H7 (cell line): ENCODE data around the gene SYNE2. TPM values are rescaled to one million over a fixed set of nuclear protein-coding genes. Genes with fewer than 3 reads are reported as not detected.
A peak's percentile ranks its signal among the peaks of the same experiment; 100 is the strongest.

Experiments used
- DNase-seq: peaks from one replicate; pipeline ENCODE4 v3.0.0; 2012
- H3K27me3 ChIP-seq: 2 replicates; pipeline ENCODE4 v1.6.0; 2011; ENCODE audit warnings: mild to moderate bottlenecking, low read length; ENCODE audit not compliant: control insufficient read depth, insufficient read depth
- H3K36me3 ChIP-seq: replicated peaks from 2 replicates; pipeline ENCODE4 v1.5.1; 2011; ENCODE audit warnings: low read length; ENCODE audit not compliant: control insufficient read depth, insufficient read depth
- H3K4me3 ChIP-seq: 2 replicates; pipeline ENCODE4 v1.5.1; 2011; ENCODE audit warnings: low read depth, mild to moderate bottlenecking, control low read depth, low read length, moderate library complexity; ENCODE audit not compliant: insufficient read depth
- total RNA-seq: library from RNA; depleted of rRNA; stranded (reverse); fragments of >200 nt; shearing (Covaris generic); gene quantifications from 2 replicates; pipeline ENCODE4 v1.2.3, GENCODE V29; 2014

SYNE2 gene
- total RNA-seq, 1 experiment from 2014 or later = 35.3 TPM

DNA sequence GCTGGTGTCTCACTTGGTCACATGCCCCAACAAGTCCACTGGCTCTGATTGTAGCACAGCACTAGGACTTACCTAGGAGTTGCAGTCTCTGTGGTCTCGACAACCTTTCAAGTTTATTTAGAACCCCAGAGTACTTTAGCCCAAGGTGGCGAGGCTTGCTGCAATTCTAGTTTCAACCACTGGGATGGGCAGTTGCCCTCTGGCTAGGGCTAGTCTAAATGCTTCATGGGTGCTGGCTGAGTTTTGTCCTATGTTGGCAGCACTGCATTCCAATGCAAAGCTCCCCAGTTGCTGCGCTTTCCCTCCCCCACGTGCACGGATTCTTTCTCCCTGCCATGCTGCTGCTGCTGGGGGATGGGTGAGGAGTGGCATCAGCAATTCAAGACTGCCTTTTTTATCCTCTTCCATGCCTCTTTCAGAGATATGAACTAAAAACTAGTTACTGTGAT lies 207.9 kb downstream of the SYNE2 start:
- Histone ChIP-seq H3K4me3 (no peak overlapping the region), H3K27me3 (no peaks in the 10 kb centered on the region), H3K36me3 (no peaks in the 10 kb centered on the region; the same call in none of the 2 replicates)
- DNase-seq = peak; percentile 67

DNA sequence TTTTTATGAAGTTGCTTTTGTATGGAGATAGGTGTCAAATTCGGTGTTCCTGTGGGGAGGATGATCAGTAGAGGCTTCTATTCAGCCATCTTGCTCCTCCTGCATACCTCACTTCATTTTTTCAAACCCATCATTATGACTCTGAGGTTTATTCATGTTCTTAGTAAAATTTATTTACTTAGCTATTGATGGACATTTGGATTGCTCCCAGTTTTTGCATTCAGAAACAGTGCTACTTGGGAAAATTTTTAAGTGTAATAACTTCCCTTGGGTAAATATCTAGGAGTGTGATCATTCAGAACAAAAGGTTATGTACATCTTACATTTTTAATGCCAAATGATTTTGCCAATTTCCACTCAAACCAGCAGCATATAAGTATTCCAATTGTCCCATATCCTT lies 208.3 kb downstream of the SYNE2 start:
- H3K27me3 ChIP-seq = no peaks in the 10 kb centered on the region
- no peak for DNase-seq
- no peak overlapping the region for H3K4me3 ChIP-seq
- no peaks in the 10 kb centered on the region; the same call in none of the 2 replicates for H3K36me3 ChIP-seq

DNA sequence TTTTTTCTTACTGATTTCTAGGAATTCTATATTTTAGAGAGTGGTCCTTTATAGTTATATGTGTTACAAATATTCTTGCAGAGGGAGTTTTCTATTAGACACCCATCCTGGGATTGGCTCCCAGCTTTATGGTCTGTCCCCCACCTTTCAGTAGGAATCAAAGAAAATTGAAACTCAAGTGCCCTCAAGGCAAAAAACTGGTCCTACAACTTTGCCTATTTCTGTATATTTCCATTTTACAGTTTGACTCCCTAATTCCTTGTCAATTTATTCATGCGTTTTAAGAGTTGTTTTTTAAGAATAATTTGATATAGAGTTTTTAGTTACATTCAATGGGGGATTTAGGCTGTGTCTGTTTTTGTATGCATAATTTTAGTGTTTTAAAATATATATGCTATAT lies 208.9 kb downstream of the SYNE2 start:
- no peak for DNase-seq
- Histone ChIP-seq H3K4me3 (no peak overlapping the region), H3K36me3 (no peaks in the 10 kb centered on the region; the same call in none of the 2 replicates)

DNA sequence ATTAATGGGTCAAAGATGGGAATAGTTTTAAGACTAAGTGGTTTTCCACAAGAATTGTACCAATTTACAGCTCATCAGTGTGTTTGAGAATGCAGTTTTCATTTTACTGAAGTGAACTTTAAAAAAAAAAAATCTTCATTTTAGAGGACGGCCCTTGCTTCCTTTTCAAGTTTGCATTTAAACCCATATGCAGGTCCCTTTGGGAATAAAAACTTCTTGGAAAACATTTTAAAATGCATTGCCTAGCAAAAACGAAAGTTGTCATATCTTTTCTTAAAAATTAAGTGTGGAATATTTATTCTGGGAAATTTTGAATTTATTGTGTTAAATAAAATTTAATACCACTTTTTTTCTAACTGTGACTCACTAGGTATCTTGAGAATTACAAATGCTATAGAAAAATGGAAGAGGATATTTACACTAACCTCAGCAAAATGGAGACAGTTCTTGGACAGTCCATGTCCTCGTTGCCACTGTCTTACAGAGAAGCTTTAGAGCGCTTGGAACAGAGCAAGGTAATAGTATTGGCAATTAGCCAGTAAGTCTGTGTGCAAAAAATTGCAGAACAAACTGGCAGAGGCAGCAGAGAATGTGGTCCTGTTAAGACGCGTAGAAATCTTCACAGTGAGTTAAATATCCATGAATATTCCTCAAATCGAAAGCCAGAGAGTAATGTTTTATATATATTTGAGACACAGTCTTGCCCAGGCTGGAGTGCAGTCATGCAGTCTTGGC lies 209.7 kb downstream of the SYNE2 start:
- Histone ChIP-seq H3K27me3 (no peaks in the 10 kb centered on the region), H3K4me3 (no peak overlapping the region), H3K36me3 (no peaks in the 10 kb centered on the region; the same call in none of the 2 replicates)
- no peak for DNase-seq

More for the DNA sequence above, 208.9 kb downstream of the SYNE2 start:
- H3K27me3 ChIP-seq = no peaks in the 10 kb centered on the region

DNA sequence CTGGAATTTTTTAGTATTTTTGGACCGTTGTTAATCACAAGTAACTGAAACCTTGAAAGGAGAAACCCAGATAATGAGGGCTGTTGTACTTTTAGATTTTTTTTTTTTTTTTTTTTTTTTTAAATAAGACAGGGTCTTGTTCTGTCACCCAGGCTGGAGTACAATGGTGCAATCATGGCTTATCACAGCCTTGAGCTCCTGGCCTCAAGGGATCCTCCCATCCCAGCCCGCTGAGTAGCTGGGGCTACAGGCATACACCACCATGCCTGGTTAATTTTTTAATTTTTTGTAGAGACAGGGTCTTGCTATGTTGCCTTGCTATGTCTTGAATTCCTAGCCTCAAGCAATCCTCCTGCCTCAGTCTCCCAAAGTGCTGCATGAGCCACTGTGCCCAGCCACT lies 211.6 kb downstream of the SYNE2 start:
- Histone ChIP-seq H3K27me3 (no peaks in the 10 kb centered on the region), H3K36me3 (no peaks in the 10 kb centered on the region; the same call in none of the 2 replicates), H3K4me3 (no peak overlapping the region)
- DNase-seq = no peak

DNA sequence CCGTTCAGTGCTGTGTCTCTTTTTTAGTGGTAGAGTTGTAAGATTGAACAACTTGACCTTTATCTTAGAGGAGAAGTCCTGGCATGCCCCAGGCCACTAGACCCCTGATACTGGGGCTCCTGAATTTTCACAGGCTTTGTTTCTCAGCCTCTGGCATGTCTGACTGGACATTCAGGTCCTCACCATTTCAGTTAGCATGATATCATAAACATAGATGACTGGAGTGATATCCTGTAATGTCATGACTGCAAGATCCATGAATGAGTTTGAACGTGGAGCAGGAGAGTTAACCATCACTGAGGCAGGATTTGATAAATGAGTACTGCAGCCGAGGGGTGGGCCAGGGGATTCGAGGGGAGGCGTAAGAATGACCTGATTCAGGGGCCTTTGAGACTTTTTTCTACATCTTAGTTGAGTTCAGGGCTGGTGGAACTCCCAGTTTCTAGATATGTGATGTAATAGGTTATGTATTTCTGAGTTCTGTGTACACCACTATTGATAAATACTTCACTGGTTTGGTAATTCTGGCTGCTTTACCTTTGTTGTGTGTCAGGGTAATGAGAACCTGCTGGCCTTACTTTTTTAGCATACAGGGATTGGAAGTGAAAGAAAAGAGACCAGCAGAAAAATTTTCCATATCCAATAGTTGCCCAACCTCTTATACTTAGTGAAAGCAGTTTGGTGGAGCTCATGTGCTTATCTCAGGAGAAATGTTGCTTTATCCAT lies 217.0 kb downstream of the SYNE2 start:
- Histone ChIP-seq H3K4me3 (no peak overlapping the region), H3K36me3 (peaks cover 3% of the 10 kb centered on the region), H3K27me3 (no peaks in the 10 kb centered on the region)
- no peak for DNase-seq

DNA sequence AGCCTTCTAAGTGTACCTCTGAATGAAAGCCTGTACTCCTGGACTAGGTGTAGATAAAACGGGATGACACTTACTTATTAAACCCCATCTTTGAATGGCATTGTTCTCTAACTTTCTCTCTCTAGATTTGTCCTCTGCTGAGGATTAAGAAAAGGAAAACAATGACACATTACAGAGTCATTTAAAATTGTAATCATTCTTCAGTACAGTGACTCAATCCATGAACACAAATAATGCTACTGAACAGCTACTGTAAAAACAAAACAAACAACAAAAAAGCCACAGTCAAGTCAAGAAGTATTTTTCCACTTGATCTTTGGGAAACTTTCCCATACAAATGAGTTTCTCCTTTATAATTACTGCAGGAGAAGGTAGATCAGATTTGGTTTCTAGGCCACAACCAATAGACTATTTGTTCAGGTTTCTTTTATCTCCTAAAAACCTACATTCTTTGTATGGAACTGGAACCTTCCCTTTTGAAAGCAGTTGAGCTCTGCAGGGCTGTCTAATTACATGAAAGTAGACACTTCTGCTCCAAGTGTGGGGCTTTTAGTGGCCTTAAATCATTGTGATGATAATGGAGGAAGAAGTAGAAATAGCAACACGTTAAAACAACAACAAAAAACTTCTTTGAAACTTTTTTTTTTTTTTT lies 222.3 kb downstream of the SYNE2 start:
- H3K36me3 ChIP-seq = peaks cover 3% of the 10 kb centered on the region
- H3K27me3 ChIP-seq = no peaks in the 10 kb centered on the region
- DNase-seq = no peak
- no peak overlapping the region for H3K4me3 ChIP-seq

DNA sequence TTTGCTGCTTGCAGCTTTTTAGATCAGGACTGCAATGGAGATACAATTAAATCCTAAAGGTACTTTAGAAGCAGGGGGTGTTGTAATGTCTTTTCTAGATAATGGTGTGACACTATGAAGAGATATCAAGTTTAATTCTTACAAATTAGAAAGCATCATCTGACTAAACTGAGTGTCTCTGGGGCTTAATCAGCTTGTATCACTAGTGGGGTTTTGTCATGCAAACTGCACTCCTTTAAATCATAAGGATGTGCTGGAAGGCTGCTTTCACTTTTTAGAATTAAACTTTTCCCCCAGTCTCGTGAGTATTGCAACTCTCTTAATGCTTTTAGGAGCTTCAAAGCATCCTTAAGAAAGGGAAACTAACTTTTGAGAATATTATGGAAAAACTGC lies 222.8 kb downstream of the SYNE2 start:
- peak; percentile 6 for DNase-seq
- peaks cover 3% of the 10 kb centered on the region for H3K36me3 ChIP-seq
- H3K27me3 ChIP-seq = no peaks in the 10 kb centered on the region
- no peak overlapping the region for H3K4me3 ChIP-seq

DNA sequence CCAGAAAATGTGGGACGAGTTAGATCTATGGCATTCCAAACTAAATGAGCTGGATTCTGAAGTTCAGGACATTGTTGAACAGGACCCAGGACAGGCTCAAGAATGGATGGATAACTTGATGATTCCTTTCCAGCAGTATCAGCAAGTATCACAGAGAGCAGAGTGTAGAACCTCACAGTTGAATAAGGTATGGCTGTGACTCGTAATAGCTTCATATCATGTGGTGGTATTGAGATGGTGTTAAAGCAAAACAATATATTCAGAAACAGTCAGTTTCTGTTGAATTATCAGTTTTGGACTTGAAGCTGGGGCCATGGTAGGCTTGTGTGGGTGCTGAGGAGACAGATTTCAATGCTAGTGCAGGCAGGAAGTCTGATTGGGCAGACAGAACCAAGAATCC lies 227.6 kb downstream of the SYNE2 start:
- Histone ChIP-seq H3K27me3 (no peaks in the 10 kb centered on the region), H3K36me3 (peaks cover 6% of the 10 kb centered on the region), H3K4me3 (no peak overlapping the region)
- no peak for DNase-seq

DNA sequence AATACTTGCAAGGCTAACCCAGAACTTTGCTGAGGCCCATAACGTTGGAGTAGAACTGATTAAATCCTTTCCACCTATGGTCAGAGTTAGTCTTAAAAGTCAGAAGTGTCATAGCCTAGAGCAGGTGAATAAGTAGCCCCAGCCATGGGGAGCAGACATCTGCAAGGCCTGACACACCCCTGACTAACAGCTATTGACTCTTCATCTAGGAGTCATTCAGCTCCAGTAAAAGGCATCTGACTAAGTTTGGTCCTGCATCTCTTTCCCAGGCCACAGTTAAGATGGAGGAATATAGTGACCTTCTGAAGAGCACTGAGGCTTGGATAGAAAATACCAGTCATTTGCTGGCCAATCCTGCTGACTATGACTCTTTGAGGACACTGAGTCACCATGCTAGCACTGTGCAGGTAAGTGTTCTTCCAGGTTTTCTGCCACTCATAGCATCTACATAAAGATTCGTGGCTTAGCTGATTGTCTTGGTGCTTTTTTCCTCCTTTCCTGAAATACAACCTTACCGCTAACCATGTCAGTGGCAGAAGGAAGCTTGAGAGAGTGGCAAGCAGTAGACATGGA lies 228.5 kb downstream of the SYNE2 start:
- H3K36me3 ChIP-seq = peaks cover 6% of the 10 kb centered on the region
- no peak overlapping the region for H3K4me3 ChIP-seq
- no peak for DNase-seq
- H3K27me3 ChIP-seq = no peaks in the 10 kb centered on the region

DNA sequence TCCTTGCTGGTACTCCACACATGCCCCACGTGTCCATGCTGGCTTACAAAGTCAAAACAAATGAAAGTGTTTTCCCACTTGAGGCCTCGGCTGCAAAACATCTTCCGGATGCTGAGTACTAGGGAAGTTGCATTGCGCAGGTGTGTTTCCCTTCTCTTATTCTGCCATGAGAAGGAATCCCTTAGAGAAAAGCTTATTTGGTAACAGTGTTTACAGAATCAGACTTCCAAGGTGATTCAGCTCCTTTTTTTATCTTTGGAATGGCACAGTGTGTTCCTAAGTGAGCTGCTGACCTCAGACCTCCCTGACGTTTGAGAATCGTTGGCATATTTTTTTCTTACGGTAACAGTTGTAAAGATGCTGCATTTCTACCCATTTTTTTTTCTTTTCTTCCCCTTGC lies 230.0 kb downstream of the SYNE2 start:
- Histone ChIP-seq H3K27me3 (no peaks in the 10 kb centered on the region), H3K4me3 (no peak overlapping the region), H3K36me3 (peaks cover 6% of the 10 kb centered on the region)
- DNase-seq = no peak

DNA sequence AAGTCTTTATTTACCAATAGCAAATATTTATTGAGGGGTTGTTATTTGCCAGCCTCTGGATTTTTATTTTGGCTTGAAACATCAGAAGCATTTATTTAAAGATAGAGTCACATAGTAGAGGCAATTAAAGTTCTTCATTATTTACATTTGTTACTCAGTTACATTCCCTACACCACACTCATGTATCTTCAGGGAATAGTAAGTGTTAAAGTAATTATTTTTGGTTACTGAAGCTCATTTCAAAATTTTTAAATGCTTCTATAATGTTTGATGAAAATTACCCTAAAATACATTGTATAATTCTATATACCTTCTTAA lies 235.8 kb downstream of the SYNE2 start:
- Histone ChIP-seq H3K27me3 (no peaks in the 10 kb centered on the region), H3K4me3 (no peak overlapping the region), H3K36me3 (no peaks in the 10 kb centered on the region; the same call in 1 of the 2 replicates)
- DNase-seq = no peak

DNA sequence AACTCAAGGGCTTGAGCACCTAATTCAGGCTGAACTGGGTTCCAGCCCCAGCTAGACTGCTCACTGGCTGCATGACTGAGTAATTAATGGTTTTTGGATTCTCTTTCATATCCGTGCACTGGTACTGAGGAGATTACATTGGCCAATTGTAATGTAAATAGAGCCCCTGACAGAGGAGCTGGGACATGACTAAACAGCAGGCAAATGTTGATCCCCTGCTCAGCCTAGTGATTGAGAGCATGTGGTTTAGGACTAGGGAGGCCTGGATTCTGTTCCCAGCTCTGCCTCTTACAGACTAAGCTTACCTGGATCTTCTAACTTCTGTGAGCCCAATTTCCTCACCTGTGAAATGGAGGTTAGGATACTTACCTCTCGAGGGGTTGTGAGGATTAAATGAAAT lies 237.1 kb downstream of the SYNE2 start:
- Histone ChIP-seq H3K4me3 (no peak overlapping the region), H3K27me3 (no peaks in the 10 kb centered on the region), H3K36me3 (no peaks in the 10 kb centered on the region; the same call in 1 of the 2 replicates)
- peak; percentile 82 for DNase-seq

DNA sequence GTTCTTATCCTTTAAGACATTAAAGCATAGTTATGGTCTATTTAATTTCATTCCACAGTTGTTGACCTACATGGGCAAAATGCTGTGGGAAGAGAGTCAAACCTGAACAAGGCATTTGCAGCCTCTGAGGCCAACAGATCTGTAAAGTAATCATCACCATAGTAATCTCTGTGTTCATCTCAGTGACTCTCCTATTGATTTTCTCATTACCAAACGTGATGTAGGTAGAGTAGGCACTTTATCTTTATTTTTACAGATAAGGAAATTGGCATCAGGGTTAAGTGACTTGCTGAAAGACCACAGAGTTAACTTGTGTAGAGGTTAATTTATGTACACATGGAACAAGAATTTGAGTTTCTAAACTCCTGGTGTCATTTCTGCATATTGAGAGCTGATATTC lies 238.4 kb downstream of the SYNE2 start:
- DNase-seq = no peak
- Histone ChIP-seq H3K36me3 (no peaks in the 10 kb centered on the region; the same call in 1 of the 2 replicates), H3K4me3 (no peak overlapping the region), H3K27me3 (no peaks in the 10 kb centered on the region)
